Measurements from ENCODE around the gene SESN2. TPM values are rescaled to one million over a fixed set of nuclear protein-coding genes. Genes with fewer than 3 reads are reported as not detected.
"Not testable (repeated sequence)": the region's sequence is repeated elsewhere in the genome, so short reads cannot be mapped to it uniquely, and the experiment has no call there.

Gene SESN2
- total RNA-seq, 2 donors from 2014 or later, result 11.2 to 27.5 TPM

- H3K27me3 ChIP-seq (replicated peaks; ENCODE audit: insufficient read depth), result no peaks in the 10 kb centered on the region
- no peak for DNase-seq (ENCODE audit: low spot score)
- no peak overlapping the region for H3K27ac ChIP-seq
- peaks cover 2% of the 10 kb centered on the region for H3K4me1 ChIP-seq (replicated peaks)
- TF ChIP-seq POLR2AphosphoS5 (IDR thresholded peaks at IDR 0.05) (no peak), CTCF (IDR thresholded peaks at IDR 0.05) (no peak), POLR2A (IDR thresholded peaks at IDR 0.05) (no peak)
- intact Hi-C loops (cut with DNase I), result no loop called here
- no peaks in the 10 kb centered on the region for H3K9me3 ChIP-seq
- no peaks in the 10 kb centered on the region for H3K36me3 ChIP-seq
- H3K4me3 ChIP-seq, result no peak overlapping the region
Observed at GRCh38 chr1:28326515-28326914, 67.2 kb downstream of the SESN2 start.

GRCh38 chr1:28326984-28327383 lies 67.7 kb downstream of the SESN2 start:
- TF ChIP-seq POLR2AphosphoS5 (IDR thresholded peaks at IDR 0.05), result no peak
- TF ChIP-seq CTCF (IDR thresholded peaks at IDR 0.05), result no peak
- no peak for TF ChIP-seq POLR2A (IDR thresholded peaks at IDR 0.05)
- H3K4me3 ChIP-seq, result no peak overlapping the region
- H3K27ac ChIP-seq, result no peak overlapping the region
- H3K36me3 ChIP-seq, result no peaks in the 10 kb centered on the region
- no peaks in the 10 kb centered on the region for H3K27me3 ChIP-seq (replicated peaks; ENCODE audit: insufficient read depth)
- no peak for DNase-seq (ENCODE audit: low spot score)
- H3K9me3 ChIP-seq, result no peaks in the 10 kb centered on the region
- intact Hi-C loops (cut with DNase I), result no loop called here
- H3K4me1 ChIP-seq (replicated peaks), result peaks cover 2% of the 10 kb centered on the region
- WGBS, result 89% methylated on average over 3 of the region's 3 CpGs

GRCh38 chr1:28327431-28327830 lies 68.1 kb downstream of the SESN2 start:
- H3K36me3 ChIP-seq; H3K27me3 ChIP-seq (replicated peaks; ENCODE audit: insufficient read depth); H3K4me1 ChIP-seq (replicated peaks); DNase-seq (ENCODE audit: low spot score); H3K4me3 ChIP-seq; H3K27ac ChIP-seq; H3K9me3 ChIP-seq; intact Hi-C loops (cut with DNase I): not testable (repeated sequence)
- 91% methylated on average over 11 of the region's 11 CpGs for WGBS

- no peak for TF ChIP-seq POLR2A (IDR thresholded peaks at IDR 0.05)
- TF ChIP-seq POLR2AphosphoS5 (IDR thresholded peaks at IDR 0.05), result no peak
- TF ChIP-seq CTCF (IDR thresholded peaks at IDR 0.05), result no peak
- 57% methylated on average over 16 of the region's 16 CpGs for WGBS
- intact Hi-C loops (cut with DNase I), result no loop called here
- Histone ChIP-seq H3K27ac (peak overlapping the region; percentile 72 to 80), H3K4me3 (peak overlapping the region; percentile 42 to 46), H3K27me3 (replicated peaks; ENCODE audit: insufficient read depth) (no peaks in the 10 kb centered on the region), H3K36me3 (no peaks in the 10 kb centered on the region), H3K4me1 (replicated peaks) (peaks cover 2% of the 10 kb centered on the region), H3K9me3 (no peaks in the 10 kb centered on the region)
- no peak for DNase-seq (ENCODE audit: low spot score)
Observed at GRCh38 chr1:28328228-28328648, 68.9 kb downstream of the SESN2 start.

- H3K36me3 ChIP-seq, result peaks cover 0 to 5% of the 10 kb centered on the region in 2 donors
- peaks cover 2% of the 10 kb centered on the region for H3K4me1 ChIP-seq (replicated peaks)
- H3K27ac ChIP-seq, result peak overlapping the region; percentile 72 to 80
- intact Hi-C loops (cut with DNase I), result no loop called here
- H3K9me3 ChIP-seq, result no peaks in the 10 kb centered on the region
- H3K27me3 ChIP-seq (replicated peaks; ENCODE audit: insufficient read depth), result no peaks in the 10 kb centered on the region
- DNase-seq (ENCODE audit: low spot score), result no peak
- peak overlapping the region; percentile 42 to 46 for H3K4me3 ChIP-seq
- WGBS, result 41% methylated on average over 29 of the region's 29 CpGs
- TF ChIP-seq POLR2A (IDR thresholded peaks at IDR 0.05) (no peak), CTCF (IDR thresholded peaks at IDR 0.05) (no peak), POLR2AphosphoS5 (IDR thresholded peaks at IDR 0.05) (no peak)
Observed at GRCh38 chr1:28329395-28330153, 70.3 kb downstream of the SESN2 start.

Other genes with a start within 250 kb of the SESN2 start
- 10 to 100 TPM; 16.7 to 19.4 TPM for gene EYA3, start 170.9 kb upstream of the SESN2 start, total RNA-seq
- 1 to 10 TPM; 2.3 to 2.5 TPM for gene PTAFR, start 82.8 kb upstream of the SESN2 start, total RNA-seq
- gene DNAJC8, start 26.5 kb upstream of the SESN2 start, total RNA-seq, result 10 to 100 TPM; 43.7 to 60.3 TPM
- gene ATP5IF1, start 23.4 kb upstream of the SESN2 start, total RNA-seq, result 100 to 1,000 TPM; 171 to 390 TPM
- gene MED18, start 69.5 kb downstream of the SESN2 start, total RNA-seq, result 10 to 100 TPM in 1 of 2 donors, 1 to 10 TPM in 1; 9.9 to 14.0 TPM
- gene PHACTR4, start 110.2 kb downstream of the SESN2 start, total RNA-seq, result 10 to 100 TPM; 38.9 to 45.0 TPM
- 10 to 100 TPM; 13.8 to 18.1 TPM for gene RCC1, start 246.5 kb downstream of the SESN2 start, total RNA-seq

Measured in prostate gland (tissue), 2 donors.